HG02870 (cell line): ENCODE measurements around the gene CEBPB.
"Not testable (repeated sequence)": the region's sequence is repeated elsewhere in the genome, so short reads cannot be mapped to it uniquely, and the experiment has no call there.

ENCODE experiments used
- ATAC-seq: cut with Tn5 transposase; IDR thresholded peaks from one replicate; pipeline ENCODE4 v1.9.1; 2021; ENCODE audit warnings: mild to moderate bottlenecking, moderate library complexity; ENCODE audit not compliant: unreplicated experiment

CEBPB gene

DNA sequence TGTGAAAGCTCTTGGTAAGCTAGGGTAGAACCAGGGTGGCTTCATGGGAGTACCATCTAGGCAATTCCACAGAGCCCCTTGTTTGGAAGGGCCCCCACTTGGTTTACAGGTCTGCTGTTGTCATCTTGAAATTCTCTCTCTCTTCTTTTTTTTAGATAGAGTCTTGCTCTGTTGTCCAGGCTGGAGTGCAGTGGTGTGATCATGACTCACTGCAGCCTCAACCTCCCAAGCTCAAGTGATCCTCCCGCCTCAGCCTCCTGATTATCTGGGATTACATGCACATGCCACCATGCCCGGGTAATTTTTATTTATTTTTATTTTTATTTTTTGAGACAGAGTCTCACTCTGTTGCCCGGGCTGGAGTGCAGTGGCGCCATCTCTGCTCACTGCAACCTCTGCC lies 18.2 kb downstream of the CEBPB start:
- ATAC-seq = not testable (repeated sequence)

DNA sequence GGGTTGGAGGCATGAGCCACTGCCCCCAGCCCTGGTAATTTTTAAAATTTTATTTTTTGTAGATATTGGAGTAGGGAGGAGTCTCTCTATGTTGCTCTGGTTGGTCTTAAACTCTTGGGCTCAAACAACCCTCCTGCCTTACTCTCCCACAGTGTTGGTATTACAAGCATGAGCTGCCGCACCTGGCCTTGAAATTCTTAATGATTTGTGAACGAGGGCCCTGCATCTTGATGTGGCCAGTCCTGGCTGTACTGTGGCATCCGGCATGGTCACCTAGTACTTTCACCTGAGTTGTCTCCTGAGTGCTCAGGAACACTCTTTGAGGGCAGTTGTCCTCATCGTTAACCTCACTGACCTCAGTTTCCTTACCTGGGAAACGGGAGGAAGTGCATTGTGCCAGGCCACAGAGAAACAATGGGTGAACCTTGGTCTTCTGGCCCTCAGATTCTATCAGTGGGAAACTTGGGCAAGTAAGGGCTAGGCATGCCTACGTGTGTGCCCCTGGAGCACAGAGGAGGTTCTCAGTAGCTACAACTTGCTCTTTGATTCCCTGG lies 19.5 kb downstream of the CEBPB start:
- no peak for ATAC-seq

DNA sequence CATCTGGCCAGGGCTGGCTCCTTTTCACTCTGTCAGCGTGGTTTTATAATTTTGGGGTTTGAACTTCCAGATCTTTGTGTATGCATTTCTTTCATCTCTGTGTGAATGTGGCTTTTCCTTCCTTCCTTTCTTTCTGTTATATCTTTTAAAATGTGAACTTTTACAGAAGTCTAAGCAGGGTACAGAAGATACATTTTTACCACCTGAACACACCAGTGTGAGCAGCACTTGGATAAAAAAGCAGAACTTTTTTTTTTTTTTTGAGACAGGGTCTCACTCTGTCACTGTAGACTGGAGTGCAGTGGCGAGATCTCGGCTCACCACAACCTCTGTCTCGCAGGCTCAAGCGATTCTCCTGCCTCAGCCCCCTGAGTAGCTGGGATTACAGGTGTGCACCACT lies 20.5 kb downstream of the CEBPB start:
- no peak for ATAC-seq

DNA sequence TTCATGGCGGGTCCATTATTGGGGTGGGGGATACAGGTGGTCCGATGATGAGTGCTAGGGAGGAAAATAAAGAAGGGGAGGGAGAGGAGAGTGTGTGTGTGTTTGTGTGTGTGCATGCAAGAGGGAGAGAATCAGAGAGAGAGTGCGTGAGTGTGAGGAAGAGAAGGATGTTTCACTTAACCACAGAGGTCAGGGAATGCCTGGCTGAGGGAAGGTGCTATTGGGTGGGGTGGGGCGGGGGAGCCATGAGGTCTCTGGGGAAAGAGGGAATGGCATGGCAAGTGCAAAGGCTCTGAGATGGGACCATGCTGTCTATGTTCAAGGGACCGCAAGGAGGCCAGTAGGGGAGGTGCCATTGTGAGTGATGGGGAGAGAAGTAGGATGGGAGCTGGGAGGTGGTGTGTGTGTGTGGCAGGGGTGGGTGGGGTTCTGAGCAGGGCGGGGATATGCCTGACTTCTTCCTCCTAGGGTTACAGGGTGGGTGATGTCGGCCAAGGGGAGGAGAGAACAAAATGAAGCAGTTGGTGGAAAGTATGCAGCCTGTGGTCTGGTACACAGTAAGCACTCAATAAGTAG lies 23.0 kb downstream of the CEBPB start:
- no peak for ATAC-seq

DNA sequence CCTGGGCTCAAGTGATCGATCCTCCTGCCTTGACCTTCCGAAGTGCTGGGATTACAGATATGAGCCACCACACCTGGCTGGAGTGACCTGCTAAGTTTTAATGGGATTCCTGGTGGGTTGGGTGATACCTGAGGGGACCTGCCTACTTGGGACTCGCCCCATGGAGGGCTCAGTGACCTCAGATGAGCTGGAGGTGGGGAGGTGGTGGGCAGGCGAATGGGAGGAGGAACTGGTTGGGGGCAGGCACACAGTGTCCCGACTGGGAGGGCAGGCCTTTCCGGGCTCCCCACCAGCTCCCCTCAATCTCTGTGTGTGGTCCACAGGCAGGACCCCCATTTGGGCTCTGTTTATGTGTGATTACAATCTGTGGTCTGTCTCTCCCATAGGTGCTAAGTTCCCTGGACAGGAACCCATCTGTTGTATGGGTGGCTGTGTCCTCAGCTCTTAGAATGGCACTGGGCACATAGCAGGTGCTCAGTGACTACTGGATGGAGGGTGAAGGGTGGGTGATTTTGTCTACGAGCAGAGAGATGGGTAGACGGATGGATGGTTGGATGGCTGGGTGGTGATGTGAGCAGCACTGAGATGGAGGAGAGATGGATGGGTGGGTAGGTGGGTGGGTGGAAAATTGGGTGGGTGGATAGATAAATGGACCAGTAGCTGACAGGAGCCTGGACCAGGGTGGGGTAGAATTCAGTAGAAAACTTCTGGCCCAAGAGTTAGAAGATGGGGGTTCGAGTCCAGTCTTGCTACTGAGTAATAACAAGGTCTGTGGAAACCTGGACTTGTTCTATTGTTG lies 23.8 kb downstream of the CEBPB start:
- no peak for ATAC-seq

DNA sequence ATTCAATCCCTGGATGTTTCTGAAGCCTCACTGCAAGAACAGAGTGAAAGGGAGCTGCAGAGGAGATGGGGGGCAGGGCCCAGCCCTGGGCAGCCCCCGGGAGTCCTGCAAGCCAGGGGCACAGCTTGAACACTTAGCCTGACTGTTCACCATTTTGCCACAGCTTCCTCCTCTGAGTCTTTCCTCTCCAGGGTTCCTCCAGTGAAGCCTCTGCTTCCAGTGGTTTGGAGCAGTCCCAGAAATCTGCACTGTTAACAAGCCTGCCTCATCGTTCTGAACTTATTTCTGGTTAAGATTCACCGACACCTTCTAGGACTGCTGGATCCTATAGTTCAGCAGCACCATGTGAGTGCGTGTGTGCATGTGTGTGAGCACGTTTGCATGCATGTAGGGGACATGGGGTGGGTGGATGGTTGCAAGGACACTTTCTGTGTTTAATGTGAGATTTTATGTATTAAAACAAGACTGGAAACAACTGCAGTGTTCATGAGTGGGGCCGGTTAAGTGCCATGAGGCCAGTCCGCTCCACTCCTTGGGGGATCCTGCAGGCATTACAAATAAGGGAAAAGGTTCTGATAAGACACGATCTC lies 24.6 kb downstream of the CEBPB start:
- ATAC-seq = no peak

DNA sequence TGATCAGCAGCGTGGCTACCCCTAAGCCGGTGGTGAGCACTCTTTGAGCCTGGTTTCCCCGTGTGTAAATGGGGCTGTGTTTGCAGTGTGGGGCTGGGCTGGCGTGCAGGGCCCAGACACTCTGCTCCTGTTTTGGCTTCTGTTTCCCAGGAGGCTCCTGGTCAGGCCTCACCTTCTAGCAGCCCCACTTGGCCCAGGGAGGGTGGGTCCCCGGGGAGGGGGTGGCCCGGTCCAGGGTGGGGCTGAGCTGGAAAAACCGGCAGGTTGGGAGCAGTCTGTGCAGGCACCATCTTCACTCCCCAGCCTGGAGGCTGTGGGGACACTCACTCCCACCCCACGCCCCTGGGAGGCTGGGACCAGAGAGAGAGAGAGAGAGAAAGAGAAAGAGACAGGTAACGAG lies 25.3 kb downstream of the CEBPB start:
- ATAC-seq = no peak

DNA sequence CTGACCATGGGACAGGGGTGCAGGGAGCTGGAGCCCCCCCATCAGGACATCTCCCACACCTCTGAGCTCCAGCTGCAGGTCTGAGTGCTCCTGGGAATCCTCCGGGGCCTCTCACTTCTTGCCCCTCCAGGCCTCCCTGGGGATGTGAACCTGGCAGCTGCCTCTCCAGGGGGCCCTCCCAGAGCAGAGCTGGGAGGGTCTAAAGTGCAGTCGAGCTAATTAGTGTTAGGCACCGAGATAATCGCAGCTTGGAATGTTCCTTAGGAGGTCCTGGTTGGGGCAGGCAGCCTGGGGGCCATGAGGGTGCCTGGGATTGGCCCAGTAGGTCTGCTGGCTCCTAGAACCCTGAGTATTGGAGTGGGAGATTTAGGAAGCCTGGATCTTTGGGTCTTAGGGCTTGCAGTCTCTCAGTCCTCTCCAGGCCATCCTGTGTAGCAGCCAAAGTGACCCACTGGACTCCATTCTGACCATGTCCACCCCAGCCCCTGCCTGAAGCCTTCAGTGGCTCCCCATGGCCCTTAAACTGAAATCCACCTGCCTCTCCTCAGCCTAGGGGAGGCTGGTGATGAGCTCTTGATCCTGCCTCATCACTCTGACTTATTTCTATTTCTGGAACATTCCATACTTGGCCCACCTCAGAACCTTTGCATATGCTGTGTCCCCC lies 26.0 kb downstream of the CEBPB start:
- ATAC-seq = no peak

DNA sequence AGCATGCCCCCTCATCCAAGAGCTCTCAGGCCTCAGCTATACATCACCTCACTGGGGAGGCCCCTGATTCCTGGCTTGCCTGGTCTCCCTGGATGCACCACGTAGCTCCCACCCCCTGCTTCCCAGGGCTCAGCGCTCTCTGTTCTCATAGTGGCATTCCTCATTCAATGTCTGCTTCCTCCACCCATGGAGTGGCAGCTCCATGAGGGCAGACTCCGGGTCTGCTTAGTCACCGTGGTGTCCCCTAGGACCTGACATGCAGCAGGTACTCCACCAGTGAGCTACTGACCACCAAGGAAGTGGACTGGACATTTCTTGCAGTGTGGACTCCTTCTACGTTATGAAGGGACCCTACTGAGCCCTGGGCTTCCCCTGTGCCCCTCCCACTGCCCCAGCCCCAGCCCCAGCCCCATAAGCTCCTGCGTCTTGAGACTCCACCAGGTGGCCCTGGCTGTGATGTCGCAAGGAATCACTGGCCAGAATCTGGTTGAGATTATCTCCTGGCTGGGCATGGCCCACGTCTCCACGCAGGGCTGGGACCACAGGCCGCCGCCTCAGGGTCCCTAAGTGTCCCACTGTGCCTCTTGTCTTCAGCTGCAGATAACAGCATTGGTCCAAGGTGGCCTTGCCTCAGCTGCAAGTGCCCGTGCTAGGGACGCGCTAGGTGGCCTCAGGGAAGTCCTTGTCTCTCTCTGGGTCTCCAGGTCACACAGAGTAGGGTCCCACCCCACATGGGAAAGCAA lies 26.7 kb downstream of the CEBPB start:
- ATAC-seq = no peak

DNA sequence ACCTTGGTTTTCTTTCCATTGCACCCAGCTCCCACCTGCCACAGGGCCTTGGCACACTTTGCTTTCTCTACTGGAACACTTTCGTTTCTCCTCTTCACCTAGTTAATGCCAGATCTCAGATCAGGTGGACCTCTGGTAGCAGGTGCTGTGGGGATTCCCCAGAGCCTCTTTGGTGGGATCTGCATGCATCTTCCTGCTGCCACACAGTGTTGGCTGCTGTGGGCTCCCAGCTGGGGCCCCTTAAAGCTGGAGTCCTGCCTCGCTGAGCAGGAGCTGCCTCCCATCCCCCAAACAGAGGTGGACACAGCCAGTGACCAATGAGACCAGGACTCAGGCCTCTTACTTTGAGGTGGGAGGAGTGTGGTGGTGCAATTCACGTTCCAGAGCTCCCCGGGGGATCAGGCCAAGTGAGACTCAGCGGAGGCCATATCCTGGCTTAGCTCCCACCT lies 28.4 kb downstream of the CEBPB start:
- ATAC-seq = no peak

DNA sequence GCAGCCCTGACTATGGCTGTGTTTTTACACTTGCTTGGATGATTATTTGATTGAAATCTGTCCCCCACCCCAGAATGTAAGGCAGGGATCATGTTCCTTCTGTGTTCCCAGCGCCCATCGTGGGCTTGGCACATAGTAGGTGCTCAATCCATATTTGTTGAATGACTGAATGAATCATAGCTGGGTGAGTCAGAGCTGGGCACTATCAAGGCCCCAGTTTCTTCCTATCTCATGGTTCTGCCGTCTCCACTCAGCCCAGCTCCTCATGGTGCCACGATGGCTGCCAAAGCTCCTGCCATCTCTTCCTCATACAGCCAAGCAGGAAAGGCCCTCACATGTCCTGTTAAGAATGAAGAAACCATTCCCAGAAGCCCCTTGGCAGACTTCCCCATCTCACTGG lies 29.0 kb downstream of the CEBPB start:
- ATAC-seq = no peak

DNA sequence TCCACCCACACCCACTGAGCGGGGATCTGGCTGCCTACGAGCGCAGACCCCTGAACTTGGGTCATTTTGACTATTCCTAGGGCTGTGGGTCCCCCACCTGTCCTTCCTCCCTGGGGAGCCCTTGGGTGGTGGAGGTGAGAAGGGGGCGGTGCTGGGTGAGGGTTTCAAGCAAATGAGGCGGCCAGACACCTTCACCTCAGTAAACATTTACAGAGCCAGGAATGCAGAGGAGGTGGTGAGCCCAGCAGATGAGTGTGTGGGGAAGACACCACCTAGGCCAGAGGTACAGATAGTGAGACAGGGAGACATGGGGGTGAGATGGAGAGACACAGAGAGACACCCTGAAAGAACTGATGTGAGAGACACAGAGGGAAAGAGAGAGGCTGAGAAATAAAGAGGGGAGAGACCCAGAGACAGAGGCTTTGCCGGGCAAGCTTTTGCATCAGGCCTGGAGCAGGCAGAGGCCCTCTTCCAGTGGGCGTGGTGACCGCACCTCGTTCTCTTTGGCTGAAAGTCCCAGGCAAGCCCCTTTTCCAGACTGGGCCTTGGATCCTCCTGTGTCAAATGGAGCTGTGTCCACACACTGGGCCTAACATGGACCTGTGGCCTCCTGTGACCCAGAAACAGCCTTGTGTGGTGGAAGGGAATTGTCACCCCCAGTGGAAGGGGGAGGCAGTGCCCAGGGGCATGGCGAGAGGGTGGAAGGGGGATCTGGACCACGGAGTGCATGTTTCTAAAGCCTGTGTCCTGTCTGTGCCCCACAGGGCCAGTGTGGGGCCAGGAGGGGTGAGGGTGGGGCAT lies 29.7 kb downstream of the CEBPB start:
- no peak for ATAC-seq

DNA sequence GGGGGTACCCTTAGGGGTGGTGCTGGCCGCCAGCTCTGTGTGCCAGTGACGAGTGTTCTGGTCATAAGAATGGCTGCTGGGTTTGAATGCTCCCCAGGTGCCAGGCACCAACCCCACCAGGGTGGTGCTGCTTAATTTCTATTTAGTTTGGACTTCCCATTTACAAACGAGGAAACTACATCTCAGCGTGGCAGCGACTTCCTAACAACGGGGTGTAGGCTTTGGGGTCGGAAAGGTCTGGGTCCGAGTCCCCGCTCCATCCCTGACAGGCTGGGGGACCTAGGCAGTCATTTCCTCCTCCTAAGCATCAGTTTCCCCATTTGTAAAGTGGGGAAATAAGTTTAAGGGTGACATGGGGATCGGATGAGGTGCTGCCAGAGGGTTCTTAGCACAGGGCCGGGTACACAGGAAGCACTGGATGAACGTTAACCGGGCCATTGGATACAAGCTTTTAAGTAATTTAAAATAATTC lies 30.3 kb downstream of the CEBPB start:
- no peak for ATAC-seq

DNA sequence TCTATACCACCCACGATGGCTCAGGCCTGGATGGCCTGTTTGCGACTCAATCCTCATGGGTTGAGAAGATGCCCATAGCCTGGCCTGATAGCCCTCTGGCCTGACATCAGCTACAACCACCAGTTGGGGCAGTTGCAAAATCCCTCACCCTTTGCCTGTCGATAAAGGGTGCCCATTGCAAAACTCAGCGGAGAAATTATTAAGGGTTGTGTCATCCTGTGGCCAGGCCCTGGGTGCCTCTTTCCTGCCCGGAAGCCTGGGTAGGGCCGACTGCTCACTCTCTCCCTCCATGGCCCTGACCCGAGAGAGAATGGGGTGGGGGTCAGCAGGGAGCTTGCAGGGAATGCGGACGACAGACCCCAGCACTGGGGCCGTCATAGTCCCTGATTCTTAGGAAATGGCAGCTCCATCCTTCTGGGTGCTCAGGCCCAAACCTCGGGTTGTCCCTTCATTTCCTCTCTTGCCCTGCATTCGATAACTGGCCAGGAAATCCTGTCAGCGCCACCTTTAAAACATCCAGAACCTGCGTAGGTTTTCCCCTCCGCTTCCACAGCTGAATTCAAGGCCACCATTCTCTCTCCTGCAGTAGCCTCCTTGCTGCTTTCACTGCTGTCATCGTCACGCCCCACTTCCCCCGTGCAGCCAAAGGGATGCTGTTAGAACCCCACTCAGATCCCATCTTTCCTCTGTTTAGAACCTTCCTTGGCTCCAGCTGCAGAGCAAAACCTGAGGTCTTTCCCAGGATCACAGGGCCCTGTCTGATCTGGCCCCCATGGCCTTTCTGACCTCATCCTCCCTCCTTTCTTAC lies 31.1 kb downstream of the CEBPB start:
- no peak for ATAC-seq

DNA sequence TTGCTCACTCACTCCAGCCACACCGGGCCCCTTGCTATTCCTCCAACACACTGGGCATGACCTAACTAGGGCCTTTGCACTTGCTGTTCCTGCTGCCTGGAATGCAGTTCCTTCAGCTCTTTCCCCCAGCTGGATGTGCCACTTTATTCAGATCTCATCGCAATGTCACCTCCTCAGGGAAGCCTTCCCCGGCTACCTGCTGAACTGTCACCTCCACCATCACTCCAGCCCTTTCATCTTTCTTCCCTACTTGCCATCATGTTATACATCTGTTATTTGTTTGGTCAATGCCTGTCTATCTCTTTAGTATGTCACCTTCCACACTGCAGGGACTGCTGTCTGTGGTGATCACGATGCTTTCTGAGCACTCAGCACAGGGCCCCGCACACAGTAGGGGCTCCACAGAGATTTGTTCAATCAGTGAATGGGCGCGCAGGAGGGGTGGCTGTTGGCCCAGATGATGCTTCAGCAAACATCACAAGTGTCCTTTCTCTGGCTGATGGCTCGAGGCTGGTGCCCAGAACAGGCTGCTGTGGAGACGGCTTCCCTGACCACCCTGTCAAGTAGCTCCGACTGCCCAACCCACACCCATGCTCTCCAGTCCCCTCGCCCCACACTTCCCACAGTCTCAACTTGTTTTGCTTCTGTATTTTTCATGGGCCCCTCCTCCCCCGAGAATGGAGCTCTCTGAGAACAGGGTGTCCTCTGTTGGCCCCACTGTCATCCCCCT lies 31.8 kb downstream of the CEBPB start:
- ATAC-seq = no peak

DNA sequence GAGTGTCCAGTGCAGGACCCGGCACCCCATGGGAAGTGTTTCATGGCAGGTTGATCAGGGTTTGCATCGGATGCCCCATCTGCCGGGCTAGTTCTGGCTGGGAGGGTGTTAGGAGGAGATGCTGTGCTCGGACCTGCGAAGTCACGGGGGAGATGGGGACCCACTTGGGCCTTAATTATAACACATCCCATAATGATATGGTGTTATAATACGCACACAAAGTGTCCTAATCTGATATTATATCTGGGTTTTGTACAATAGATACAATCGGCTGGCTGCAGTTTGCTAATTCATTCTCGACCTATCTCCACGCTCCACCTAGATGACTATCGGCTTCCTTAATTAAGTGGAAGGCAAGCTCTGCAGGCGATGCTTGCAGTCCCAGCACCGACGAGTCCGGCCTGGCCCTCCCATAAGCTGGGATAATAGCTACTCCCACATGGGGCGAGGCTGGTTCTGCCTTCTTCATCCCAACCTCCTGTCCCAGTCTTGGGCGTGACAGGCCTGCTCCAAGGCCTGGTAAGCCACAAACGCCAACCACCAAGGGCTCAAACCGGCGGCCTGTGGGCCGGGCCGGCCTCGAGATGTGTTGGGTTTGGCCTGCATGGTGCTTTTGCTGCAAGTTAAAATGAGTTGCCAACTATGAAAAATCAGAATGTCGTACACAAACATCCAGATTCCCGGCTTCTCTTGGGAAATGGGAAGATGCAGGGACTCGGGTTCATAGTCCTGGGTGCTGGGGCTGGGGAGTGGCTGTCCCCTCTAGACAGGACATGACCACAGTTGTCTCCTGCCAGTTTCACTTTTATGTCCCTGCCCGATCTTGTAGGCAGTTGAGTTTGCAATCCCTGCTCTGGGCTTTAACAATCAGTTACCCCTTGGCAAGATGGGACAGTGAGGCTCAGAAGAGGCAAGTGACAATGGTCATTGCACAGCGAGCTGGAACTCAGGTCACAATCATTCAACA lies 32.7 kb downstream of the CEBPB start:
- no peak for ATAC-seq

DNA sequence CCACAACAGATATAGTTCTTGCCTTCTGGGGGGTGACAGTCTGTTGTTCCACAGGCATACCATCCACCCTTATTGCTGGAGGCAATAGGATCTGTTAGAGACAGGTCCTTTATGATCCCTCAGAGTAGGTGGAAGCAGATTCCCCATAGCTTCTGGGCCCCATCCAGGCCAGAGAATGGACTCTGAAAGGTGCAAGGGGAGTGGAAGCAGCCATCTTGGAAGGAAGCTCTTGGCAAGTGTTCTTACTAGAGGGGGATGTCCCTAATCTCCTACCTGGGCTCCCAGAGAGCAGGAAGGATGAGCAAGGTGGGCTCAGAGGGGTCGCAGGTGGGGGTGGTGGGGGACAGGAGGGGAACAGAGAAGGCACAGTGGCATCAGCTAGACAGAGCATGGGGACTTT lies 33.4 kb downstream of the CEBPB start:
- ATAC-seq = no peak
